K562 (cell line): ENCODE measurements around the gene IZUMO4. TPM values are rescaled to one million over a fixed set of nuclear protein-coding genes. Genes with fewer than 3 reads are reported as not detected.

ENCODE experiments used
- FOXJ3 ChIP-seq: sonication (generic); formaldehyde crosslinking; IDR thresholded peaks from 2 replicates; pipeline ENCODE4 v1.4.0; 2020; ENCODE audit warnings: mild to moderate bottlenecking, missing genetic modification reagents
- HDAC3 ChIP-seq: fragments of 450-650 bp; IDR thresholded peaks from 2 replicates; pipeline ENCODE4 v1.6.1; 2018; ENCODE audit warnings: borderline replicate concordance, mild to moderate bottlenecking, moderate library complexity; ENCODE audit not compliant: partially characterized antibody
- ILF3 ChIP-seq: fragments of 450-650 bp; IDR thresholded peaks from 2 replicates; pipeline ENCODE4 v1.6.1; 2018; ENCODE audit warnings: antibody characterized with exemption, mild to moderate bottlenecking, moderate library complexity, borderline replicate concordance
- ILK ChIP-seq: fragments of 450-650 bp; IDR thresholded peaks from 2 replicates; pipeline ENCODE4 v1.6.1; 2016; ENCODE audit warnings: missing genetic modification characterization, low read depth, mild to moderate bottlenecking, missing compliant biosample characterization, moderate library complexity, borderline replicate concordance
- NFATC3 ChIP-seq: fragments of 450-650 bp; IDR thresholded peaks from 2 replicates; pipeline ENCODE4 v1.6.1; 2017; ENCODE audit warnings: mild to moderate bottlenecking
- NR4A1 ChIP-seq, 2 experiments: fragments of 250-450 bp in 1 of 2; fragments of 450-650 bp in 1 of 2; sonication (Bioruptor Pico) in 1 of 2; IDR thresholded peaks; 2 replicates each; pipeline versions ENCODE4 v1.4.0 to v1.6.1; 2016 to 2020; ENCODE audit warnings: mild to moderate bottlenecking in 2 of 2, missing compliant biosample characterization in 1 of 2, missing genetic modification characterization in 1 of 2, moderate library complexity in 1 of 2
- POLR3A ChIP-seq: IDR thresholded peaks from 2 replicates; pipeline ENCODE4 v1.6.1; 2011; ENCODE audit warnings: borderline replicate concordance, mild to moderate bottlenecking, moderate library complexity; ENCODE audit not compliant: insufficient read length, insufficient read depth; ENCODE audit errors: extremely low read depth
- PYGO2 ChIP-seq: fragments of 450-650 bp; IDR thresholded peaks from 2 replicates; pipeline ENCODE4 v1.6.1; 2016; ENCODE audit warnings: mild to moderate bottlenecking, missing genetic modification characterization, moderate library complexity, missing compliant biosample characterization
- RFX7 ChIP-seq: fragments of 250-450 bp; sonication (Bioruptor Pico); IDR thresholded peaks from 2 replicates; pipeline ENCODE4 v1.5.1; 2021; ENCODE audit warnings: mild to moderate bottlenecking
- SMC3 ChIP-seq: conservative IDR thresholded peaks from 2 replicates; pipeline ENCODE4 v1.6.1; 2011; ENCODE audit warnings: low read depth, low read length, improper control_type of control experiment; ENCODE audit not compliant: insufficient read depth
- SNRNP70 ChIP-seq: fragments of 200-400 bp; formaldehyde crosslinking; optimal IDR thresholded peaks from 2 replicates; pipeline ENCODE3; 2017; ENCODE audit warnings: low read depth, low read length
- TCF3 ChIP-seq: sonication (generic); formaldehyde crosslinking; IDR thresholded peaks from 2 replicates; pipeline ENCODE4 v1.4.0; 2020; ENCODE audit warnings: mild to moderate bottlenecking, missing genetic modification reagents
- XRCC5 ChIP-seq: fragments of 200-400 bp; formaldehyde crosslinking; IDR thresholded peaks from 2 replicates; pipeline ENCODE4 v1.6.1; 2017; ENCODE audit warnings: low read depth, mild to moderate bottlenecking, low read length
- ZZZ3 ChIP-seq: fragments of 450-650 bp; IDR thresholded peaks from 2 replicates; pipeline ENCODE4 v1.6.1; 2016; ENCODE audit warnings: antibody characterized with exemption, mild to moderate bottlenecking, moderate library complexity
- polyA plus RNA-seq, 8 experiments: library from polyadenylated mRNA; depleted of rRNA in 4 of 8; stranded (reverse) in 5 of 8; unstranded in 3 of 8; fragments of >200 nt; fragmentation: Nextera tagmentation in 2 of 8; fragmentation: Illumina TruSeq in 1 of 8; extraction: Ambion mirVana in 2 of 8; extraction: Trizol in 1 of 8; gene quantifications; 2 replicates each; pipeline versions ENCODE4 v1.2.1 to v1.2.3, GENCODE V29; 2011 to 2014; ENCODE audit warnings: inconsistent platforms in 1 of 8, missing spikeins in 1 of 8
- total RNA-seq, 7 experiments: library from RNA; depleted of rRNA in 6 of 7; stranded (reverse); fragments of >200 nt in 6 of 7; fragmentation: Illumina TruSeq in 2 of 7; extraction: Trizol in 2 of 7; gene quantifications; 2 replicates each; pipeline versions ENCODE4 v1.2.1 to v1.2.3, GENCODE V29; 2011 to 2021; ENCODE audit warnings: low replicate concordance in 1 of 7
- TF ChIP-seq, protein P1 (sequence below), 2 experiments: fragments of 150-350 bp in 1 of 2; IDR thresholded peaks; 2 replicates each; pipeline ENCODE4 v1.6.1; 2012 to 2016; ENCODE audit warnings: low read depth in 2 of 2, low read length in 2 of 2, mild to moderate bottlenecking in 1 of 2, moderate library complexity in 1 of 2
- TF ChIP-seq, protein P2 (sequence below): sonication (generic); formaldehyde crosslinking; IDR thresholded peaks from 2 replicates; pipeline ENCODE4 v1.8.0; 2022; ENCODE audit warnings: mild to moderate bottlenecking, missing genetic modification reagents
- TF ChIP-seq, protein P3 (sequence below): sonication (generic); formaldehyde crosslinking; IDR thresholded peaks from 2 replicates; pipeline ENCODE4 v1.8.0; 2023; ENCODE audit warnings: mild to moderate bottlenecking, missing genetic modification reagents
- TF ChIP-seq, protein P4 (sequence below): fragments of 250-450 bp; sonication (Bioruptor Pico); IDR thresholded peaks from 2 replicates; pipeline ENCODE4 v1.5.0; 2021

IZUMO4 gene
- total and polyA plus RNA-seq, 9 of the 15 experiments (the other 6 are each of a cell fraction or from before 2014, with no cell fraction given): 0.07 to 3.9 (median 1.2) TPM

DNA sequence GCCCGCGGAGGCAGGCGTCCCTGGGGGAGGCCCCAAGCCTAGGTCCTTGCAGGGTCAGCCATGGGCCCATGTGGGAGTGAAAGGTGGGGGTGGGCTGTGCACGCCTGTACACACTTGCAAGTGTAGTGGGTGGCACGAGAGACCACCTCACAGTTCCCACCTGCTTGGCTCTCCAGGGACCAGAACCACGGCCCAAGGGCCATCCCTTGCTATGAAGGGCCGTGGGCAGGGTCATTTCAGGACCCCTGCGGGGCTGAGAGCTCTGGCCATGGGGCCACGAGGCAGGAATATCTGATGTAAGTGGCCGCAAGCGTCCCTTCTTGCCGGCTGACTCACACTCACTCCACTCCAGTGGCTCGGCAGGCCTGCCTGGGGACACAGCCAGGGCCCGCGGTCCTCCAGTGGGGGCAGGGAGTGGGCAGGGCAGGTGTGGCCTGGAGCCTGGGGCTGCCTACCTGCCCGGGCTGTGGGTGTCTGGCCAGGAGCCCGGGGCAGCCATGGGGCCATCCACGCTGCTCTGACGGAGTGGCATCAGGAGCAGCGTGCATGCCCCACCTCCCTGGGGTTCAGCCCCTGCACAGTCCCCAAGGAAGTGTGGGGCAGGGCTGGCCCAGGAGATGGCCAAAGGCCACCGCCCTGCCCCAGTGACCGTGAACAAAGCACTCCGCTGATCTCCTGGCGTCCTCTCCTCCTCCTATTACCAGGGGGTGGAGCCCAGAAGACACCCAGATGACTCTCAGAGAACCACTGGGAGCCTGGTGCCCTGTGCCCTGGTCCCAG lies 37.1 kb upstream of the IZUMO4 start (continued):
- TF ChIP-seq XRCC5 (no peak), ILF3 (no peak), PYGO2 (tag) (peak; percentile 57), SNRNP70 (no peak), HDAC3 (no peak), ILK (tag) (no peak), FOXJ3 (no peak), RFX7 (CRISPR knock-in tag) (no peak), TCF3 (peak; percentile 60), NR4A1 (CRISPR knock-in tag; IDR thresholded peaks at IDR 0.05) (peak; percentile 4; the same call in 1 of the 2 replicates), NR4A1 (tag; IDR thresholded peaks at IDR 0.05) (peak; percentile 94), NFATC3 (no peak), SMC3 (no peak), ZZZ3 (no peak), POLR3A (no peak)
- TF ChIP-seq, protein P1, sequence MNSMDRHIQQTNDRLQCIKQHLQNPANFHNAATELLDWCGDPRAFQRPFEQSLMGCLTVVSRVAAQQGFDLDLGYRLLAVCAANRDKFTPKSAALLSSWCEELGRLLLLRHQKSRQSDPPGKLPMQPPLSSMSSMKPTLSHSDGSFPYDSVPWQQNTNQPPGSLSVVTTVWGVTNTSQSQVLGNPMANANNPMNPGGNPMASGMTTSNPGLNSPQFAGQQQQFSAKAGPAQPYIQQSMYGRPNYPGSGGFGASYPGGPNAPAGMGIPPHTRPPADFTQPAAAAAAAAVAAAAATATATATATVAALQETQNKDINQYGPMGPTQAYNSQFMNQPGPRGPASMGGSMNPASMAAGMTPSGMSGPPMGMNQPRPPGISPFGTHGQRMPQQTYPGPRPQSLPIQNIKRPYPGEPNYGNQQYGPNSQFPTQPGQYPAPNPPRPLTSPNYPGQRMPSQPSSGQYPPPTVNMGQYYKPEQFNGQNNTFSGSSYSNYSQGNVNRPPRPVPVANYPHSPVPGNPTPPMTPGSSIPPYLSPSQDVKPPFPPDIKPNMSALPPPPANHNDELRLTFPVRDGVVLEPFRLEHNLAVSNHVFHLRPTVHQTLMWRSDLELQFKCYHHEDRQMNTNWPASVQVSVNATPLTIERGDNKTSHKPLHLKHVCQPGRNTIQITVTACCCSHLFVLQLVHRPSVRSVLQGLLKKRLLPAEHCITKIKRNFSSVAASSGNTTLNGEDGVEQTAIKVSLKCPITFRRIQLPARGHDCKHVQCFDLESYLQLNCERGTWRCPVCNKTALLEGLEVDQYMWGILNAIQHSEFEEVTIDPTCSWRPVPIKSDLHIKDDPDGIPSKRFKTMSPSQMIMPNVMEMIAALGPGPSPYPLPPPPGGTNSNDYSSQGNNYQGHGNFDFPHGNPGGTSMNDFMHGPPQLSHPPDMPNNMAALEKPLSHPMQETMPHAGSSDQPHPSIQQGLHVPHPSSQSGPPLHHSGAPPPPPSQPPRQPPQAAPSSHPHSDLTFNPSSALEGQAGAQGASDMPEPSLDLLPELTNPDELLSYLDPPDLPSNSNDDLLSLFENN (IDR thresholded peaks at IDR 0.05; ENCODE audit: low read depth in 2 of 2, low read length in 2 of 2): no peak
- TF ChIP-seq, protein P2, sequence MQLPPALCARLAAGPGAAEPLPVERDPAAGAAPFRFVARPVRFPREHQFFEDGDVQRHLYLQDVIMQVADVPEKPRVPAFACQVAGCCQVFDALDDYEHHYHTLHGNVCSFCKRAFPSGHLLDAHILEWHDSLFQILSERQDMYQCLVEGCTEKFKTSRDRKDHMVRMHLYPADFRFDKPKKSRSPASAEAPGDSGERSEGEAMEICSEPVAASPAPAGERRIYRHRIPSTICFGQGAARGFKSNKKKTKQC (CRISPR knock-in tag): 0 out of 2 replicates have a peak, but pooled peaks have one; percentile 54
- TF ChIP-seq, protein P3, sequence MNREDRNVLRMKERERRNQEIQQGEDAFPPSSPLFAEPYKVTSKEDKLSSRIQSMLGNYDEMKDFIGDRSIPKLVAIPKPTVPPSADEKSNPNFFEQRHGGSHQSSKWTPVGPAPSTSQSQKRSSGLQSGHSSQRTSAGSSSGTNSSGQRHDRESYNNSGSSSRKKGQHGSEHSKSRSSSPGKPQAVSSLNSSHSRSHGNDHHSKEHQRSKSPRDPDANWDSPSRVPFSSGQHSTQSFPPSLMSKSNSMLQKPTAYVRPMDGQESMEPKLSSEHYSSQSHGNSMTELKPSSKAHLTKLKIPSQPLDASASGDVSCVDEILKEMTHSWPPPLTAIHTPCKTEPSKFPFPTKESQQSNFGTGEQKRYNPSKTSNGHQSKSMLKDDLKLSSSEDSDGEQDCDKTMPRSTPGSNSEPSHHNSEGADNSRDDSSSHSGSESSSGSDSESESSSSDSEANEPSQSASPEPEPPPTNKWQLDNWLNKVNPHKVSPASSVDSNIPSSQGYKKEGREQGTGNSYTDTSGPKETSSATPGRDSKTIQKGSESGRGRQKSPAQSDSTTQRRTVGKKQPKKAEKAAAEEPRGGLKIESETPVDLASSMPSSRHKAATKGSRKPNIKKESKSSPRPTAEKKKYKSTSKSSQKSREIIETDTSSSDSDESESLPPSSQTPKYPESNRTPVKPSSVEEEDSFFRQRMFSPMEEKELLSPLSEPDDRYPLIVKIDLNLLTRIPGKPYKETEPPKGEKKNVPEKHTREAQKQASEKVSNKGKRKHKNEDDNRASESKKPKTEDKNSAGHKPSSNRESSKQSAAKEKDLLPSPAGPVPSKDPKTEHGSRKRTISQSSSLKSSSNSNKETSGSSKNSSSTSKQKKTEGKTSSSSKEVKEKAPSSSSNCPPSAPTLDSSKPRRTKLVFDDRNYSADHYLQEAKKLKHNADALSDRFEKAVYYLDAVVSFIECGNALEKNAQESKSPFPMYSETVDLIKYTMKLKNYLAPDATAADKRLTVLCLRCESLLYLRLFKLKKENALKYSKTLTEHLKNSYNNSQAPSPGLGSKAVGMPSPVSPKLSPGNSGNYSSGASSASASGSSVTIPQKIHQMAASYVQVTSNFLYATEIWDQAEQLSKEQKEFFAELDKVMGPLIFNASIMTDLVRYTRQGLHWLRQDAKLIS (CRISPR knock-in tag): peak; percentile 95
- TF ChIP-seq, protein P4, sequence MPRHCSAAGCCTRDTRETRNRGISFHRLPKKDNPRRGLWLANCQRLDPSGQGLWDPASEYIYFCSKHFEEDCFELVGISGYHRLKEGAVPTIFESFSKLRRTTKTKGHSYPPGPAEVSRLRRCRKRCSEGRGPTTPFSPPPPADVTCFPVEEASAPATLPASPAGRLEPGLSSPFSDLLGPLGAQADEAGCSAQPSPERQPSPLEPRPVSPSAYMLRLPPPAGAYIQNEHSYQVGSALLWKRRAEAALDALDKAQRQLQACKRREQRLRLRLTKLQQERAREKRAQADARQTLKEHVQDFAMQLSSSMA: peak; percentile 90; the same call in 1 of the 2 replicates
